IPS DF 6.9 (cell line): ENCODE measurements around the gene FAM107B.

Experiments used
- DNase-seq: peaks from one replicate; pipeline ENCODE4 v3.0.0-alpha.2; 2013; ENCODE audit warnings: low read depth, low spot score
- H3K27ac ChIP-seq: one replicate; pipeline ENCODE4 v1.5.1; 2013; ENCODE audit warnings: low read length, control low read depth
- H3K27me3 ChIP-seq: 2 replicates; pipeline ENCODE4 v1.6.1; 2013; ENCODE audit warnings: mild to moderate bottlenecking, low read length; ENCODE audit not compliant: control insufficient read depth, insufficient read depth
- H3K36me3 ChIP-seq: 2 replicates; pipeline ENCODE4 v1.6.1; 2013; ENCODE audit warnings: low read length; ENCODE audit not compliant: control insufficient read depth, insufficient read depth
- H3K4me1 ChIP-seq: 2 replicates; pipeline ENCODE4 v1.6.1; 2013; ENCODE audit warnings: low read length; ENCODE audit not compliant: control insufficient read depth, insufficient read depth
- H3K4me3 ChIP-seq: 2 replicates; pipeline ENCODE4 v1.5.1; 2013; ENCODE audit warnings: mild to moderate bottlenecking, low read length
- H3K9me3 ChIP-seq: 2 replicates; pipeline ENCODE4 v1.6.1; 2013; ENCODE audit warnings: low read length, inconsistent platforms; ENCODE audit not compliant: control insufficient read depth, insufficient read depth
- WGBS: extraction: QIAGEN DNeasy Blood & Tissue Kit; methylation state at CpG from one replicate; pipeline ENCODE4 v1.1.7; 2013; ENCODE audit warnings: mixed read lengths, missing lambda C conversion rate; ENCODE audit not compliant: insufficient read length, insufficient coverage; 5-methylcytosine and 5-hydroxymethylcytosine counted together

FAM107B gene

DNA sequence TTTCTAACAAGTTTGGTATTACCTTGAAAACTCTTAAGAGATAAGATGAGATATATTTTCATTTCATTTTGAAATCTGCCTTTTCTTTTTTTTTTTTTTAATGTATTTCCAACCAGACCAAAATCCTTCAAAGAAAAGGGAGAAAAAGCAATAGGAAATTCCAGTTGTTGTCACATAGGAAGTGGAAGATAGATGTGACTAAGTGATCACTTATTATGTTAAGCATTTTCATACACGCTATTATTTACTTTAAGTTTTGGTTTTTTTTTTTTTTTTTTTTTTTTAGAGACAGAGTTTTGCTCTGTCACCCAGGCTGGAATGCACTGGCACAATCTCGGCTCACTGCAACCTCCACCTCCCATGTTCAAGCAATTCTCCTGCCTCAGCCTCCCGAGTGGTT, 246.8 kb downstream of the FAM107B start:
- no peaks in the 10 kb centered on the region for H3K9me3 ChIP-seq
- WGBS = no CpG with 5 or more reads among the region's 3 CpGs
- H3K27ac ChIP-seq = no peak overlapping the region
- H3K4me1 ChIP-seq = no peaks in the 10 kb centered on the region
- no peak for DNase-seq
- H3K4me3 ChIP-seq = no peak overlapping the region
- H3K27me3 ChIP-seq = no peaks in the 10 kb centered on the region
- H3K36me3 ChIP-seq = no peaks in the 10 kb centered on the region

DNA sequence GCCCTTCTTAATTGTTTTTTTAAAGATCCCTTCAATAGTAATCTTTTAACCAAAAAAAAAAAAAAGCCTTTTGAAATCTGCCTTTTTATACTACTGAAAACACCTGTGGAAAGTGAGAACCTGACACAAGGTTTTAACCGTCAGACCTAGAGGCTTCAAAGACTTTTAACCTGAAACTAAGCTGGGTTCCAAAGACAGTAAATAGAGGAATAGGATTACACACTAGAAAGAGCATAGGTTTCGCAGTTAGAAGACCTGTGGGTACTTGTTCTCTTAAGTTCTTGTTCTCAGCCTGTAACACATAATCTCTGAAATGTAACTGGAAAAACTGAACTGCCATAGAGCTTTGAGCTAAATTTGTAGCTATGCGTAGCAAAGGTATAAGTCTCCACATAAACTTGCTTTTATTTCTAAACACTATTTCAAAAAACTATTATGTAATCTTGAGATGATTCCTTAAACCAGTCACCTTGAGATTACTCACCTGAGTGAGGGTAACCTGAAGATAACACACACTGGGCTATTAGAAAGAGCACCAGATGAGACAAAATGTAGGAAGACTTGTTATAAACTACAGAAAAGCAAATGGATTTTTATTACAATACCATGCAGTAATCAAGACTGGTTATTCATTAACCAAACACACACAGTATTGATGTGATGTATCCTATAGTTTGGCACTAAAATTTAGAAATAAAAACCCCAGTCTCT, 247.4 kb downstream of the FAM107B start:
- H3K27ac ChIP-seq = no peak overlapping the region
- no peaks in the 10 kb centered on the region for H3K9me3 ChIP-seq
- no peak overlapping the region for H3K4me3 ChIP-seq
- no peaks in the 10 kb centered on the region for H3K36me3 ChIP-seq
- DNase-seq = no peak
- no peaks in the 10 kb centered on the region for H3K4me1 ChIP-seq
- no peaks in the 10 kb centered on the region for H3K27me3 ChIP-seq
- no CpG with 5 or more reads among the region's 3 CpGs for WGBS

- no peaks in the 10 kb centered on the region for H3K9me3 ChIP-seq
- WGBS = no CpG with 5 or more reads among the region's 7 CpGs
- no peaks in the 10 kb centered on the region for H3K36me3 ChIP-seq
- H3K4me3 ChIP-seq = no peak overlapping the region
- no peak for DNase-seq
- H3K27ac ChIP-seq = no peak overlapping the region
- no peaks in the 10 kb centered on the region for H3K27me3 ChIP-seq
- H3K4me1 ChIP-seq = no peaks in the 10 kb centered on the region
Measured at GRCh38 chr10:14526326-14526725, 248.4 kb downstream of the FAM107B start.

DNA sequence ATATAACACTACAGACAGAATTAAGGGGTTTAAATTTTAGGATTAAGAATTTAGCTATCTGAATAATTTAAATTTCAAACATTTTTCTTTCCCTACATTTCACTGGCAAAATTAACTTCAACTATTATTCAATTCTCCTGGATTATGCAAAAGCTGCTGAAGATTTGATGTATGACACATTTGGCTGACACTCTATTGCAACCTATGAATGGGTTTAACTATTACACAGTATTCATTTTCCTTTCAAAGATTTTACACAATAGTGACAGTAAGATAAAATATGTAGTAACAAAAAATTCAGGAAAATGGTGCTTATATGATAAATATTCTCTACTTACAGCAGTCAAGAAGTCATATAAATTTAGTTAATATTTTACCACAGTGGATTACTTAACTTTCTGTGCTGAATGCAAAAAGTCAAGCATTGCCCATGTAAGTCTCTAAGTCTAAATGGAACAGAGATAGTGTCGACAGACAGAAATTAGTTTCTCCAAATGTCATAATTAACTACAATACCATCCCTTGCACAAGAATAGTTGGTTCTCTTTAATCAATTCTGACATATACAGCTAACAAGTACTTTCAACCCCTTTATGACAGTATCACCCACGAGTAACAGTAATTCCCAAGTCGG, 249.9 kb downstream of the FAM107B start:
- DNase-seq = no peak

DNA sequence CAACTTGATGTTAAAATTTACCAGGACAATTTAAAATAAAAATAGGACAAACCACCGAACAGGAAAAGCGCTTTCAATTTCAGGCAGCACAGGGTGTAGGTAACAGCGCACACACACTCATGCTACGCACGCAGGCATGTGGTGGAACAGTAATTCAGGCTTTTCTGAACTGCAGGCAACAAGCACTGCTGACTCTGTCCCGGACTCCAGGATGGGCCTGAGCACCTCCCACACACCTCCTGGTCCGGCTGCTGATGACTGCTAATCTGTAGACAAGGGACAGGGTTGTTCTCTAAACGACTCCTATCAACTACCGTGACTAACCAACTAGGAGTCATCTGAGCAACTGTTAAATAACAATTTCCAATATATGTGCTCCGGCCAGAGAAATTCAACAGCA, 251.4 kb downstream of the FAM107B start:
- H3K27ac ChIP-seq = no peak overlapping the region
- H3K4me1 ChIP-seq = no peaks in the 10 kb centered on the region
- no peak overlapping the region for H3K4me3 ChIP-seq
- no peaks in the 10 kb centered on the region for H3K27me3 ChIP-seq
- WGBS = no CpG with 5 or more reads among the region's 10 CpGs
- DNase-seq = no peak
- H3K36me3 ChIP-seq = peaks cover 3% of the 10 kb centered on the region; the same call in 1 of the 2 replicates
- H3K9me3 ChIP-seq = no peaks in the 10 kb centered on the region

More for the DNA sequence above, 249.9 kb downstream of the FAM107B start:
- Histone ChIP-seq H3K9me3 (no peaks in the 10 kb centered on the region), H3K36me3 (peaks cover 3% of the 10 kb centered on the region; the same call in 1 of the 2 replicates), H3K27me3 (no peaks in the 10 kb centered on the region), H3K27ac (no peak overlapping the region), H3K4me1 (no peaks in the 10 kb centered on the region), H3K4me3 (no peak overlapping the region)
- WGBS = no CpG with 5 or more reads among the region's 3 CpGs

- Histone ChIP-seq H3K4me3 (no peak overlapping the region), H3K4me1 (no peaks in the 10 kb centered on the region), H3K27ac (no peak overlapping the region), H3K36me3 (peaks cover 3% of the 10 kb centered on the region; the same call in 1 of the 2 replicates), H3K9me3 (no peaks in the 10 kb centered on the region), H3K27me3 (no peaks in the 10 kb centered on the region)
- no peak for DNase-seq
- WGBS = no CpG with 5 or more reads among the region's 7 CpGs
Measured at GRCh38 chr10:14519785-14520184, 254.9 kb downstream of the FAM107B start.

- Histone ChIP-seq H3K9me3 (no peaks in the 10 kb centered on the region), H3K27ac (no peak overlapping the region), H3K4me1 (no peaks in the 10 kb centered on the region), H3K36me3 (peaks cover 3% of the 10 kb centered on the region; the same call in 1 of the 2 replicates), H3K27me3 (no peaks in the 10 kb centered on the region), H3K4me3 (no peak overlapping the region)
- WGBS = no CpG with 5 or more reads among the region's 3 CpGs
- no peak for DNase-seq
Measured at GRCh38 chr10:14518149-14518548, 256.5 kb downstream of the FAM107B start.

GRCh38 chr10:14513123-14513522, 261.6 kb downstream of the FAM107B start:
- Histone ChIP-seq H3K27ac (no peak overlapping the region), H3K4me1 (no peaks in the 10 kb centered on the region), H3K36me3 (no peaks in the 10 kb centered on the region), H3K27me3 (no peaks in the 10 kb centered on the region), H3K9me3 (no peaks in the 10 kb centered on the region), H3K4me3 (no peak overlapping the region)
- no CpG with 5 or more reads among the region's 4 CpGs for WGBS
- DNase-seq = no peak

GRCh38 chr10:14510346-14510745, 264.4 kb downstream of the FAM107B start:
- no peak overlapping the region for H3K4me3 ChIP-seq
- no peaks in the 10 kb centered on the region for H3K9me3 ChIP-seq
- no peak for DNase-seq
- WGBS = no CpG with 5 or more reads among the region's 2 CpGs
- no peaks in the 10 kb centered on the region for H3K27me3 ChIP-seq
- no peaks in the 10 kb centered on the region for H3K4me1 ChIP-seq
- H3K36me3 ChIP-seq = no peaks in the 10 kb centered on the region
- H3K27ac ChIP-seq = no peak overlapping the region

DNA sequence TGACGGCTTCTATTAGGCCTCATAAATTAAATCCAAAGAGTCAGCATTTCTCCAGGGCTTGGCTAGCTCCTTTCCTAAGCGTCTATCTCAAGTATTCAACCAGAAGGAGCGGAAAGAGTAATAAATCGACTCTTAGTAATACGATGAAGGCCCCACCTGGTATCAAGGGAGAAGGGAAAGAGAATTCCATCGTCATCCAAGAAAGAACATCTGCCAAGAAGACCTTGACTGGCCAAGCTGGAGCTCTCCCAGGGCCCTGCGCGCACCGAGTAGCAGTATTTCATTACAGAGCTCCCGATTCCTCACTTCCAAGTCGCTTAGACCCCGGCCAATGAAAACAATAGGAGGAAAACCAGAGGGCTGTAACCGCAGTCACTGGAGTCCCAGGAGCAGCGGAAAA, 266.0 kb downstream of the FAM107B start:
- no peak overlapping the region for H3K27ac ChIP-seq
- H3K4me1 ChIP-seq = no peaks in the 10 kb centered on the region
- no peaks in the 10 kb centered on the region for H3K27me3 ChIP-seq
- no peak for DNase-seq
- H3K36me3 ChIP-seq = no peaks in the 10 kb centered on the region
- no CpG with 5 or more reads among the region's 14 CpGs for WGBS
- H3K4me3 ChIP-seq = no peak overlapping the region
- H3K9me3 ChIP-seq = no peaks in the 10 kb centered on the region

GRCh38 chr10:14507781-14508180, 266.9 kb downstream of the FAM107B start:
- Histone ChIP-seq H3K9me3 (no peaks in the 10 kb centered on the region), H3K27ac (no peak overlapping the region), H3K4me1 (no peaks in the 10 kb centered on the region), H3K4me3 (no peak overlapping the region), H3K36me3 (no peaks in the 10 kb centered on the region), H3K27me3 (no peaks in the 10 kb centered on the region)
- DNase-seq = no peak
- WGBS = no CpG with 5 or more reads among the region's 4 CpGs
